ENCODE measurements around the gene PDPK1.

DNA sequence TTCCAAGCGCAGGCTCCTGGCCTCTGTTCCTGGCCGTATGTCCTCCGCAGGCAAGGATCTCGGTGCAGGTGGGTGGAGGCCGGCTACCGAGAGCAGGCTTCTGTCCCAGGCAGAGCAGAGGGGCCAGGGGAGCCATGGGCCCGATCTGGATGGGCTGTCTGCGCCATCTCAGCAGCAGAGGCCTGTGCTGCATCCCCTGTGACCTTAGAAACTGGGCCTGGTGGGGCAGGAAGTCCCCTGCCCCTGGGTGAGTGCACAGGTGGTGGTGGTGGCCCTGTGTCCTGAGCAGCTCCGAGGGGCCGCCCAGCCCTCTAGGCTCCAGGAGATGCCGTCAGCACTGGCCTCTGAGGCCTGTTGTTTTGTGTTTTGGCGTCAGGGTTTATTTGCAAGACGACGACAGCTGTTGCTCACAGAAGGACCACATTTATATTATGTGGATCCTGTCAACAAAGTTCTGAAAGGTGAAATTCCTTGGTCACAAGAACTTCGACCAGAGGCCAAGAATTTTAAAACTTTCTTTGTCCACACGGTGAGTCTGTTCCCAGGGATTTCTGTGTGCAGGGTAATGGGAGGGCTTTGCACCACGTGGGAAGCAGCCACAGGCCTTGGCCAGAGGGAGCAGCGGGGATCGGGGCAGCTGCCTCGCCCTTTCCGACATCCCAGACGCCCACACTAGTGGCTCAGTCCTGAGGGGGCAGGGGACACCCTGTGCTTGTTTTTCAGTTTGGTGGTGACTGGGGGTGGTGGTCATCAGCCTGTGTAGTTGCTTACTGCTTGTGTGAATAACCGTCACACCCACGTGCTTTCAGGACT, 59.1 kb downstream of the PDPK1 start:
- TF ChIP-seq, protein P1, sequence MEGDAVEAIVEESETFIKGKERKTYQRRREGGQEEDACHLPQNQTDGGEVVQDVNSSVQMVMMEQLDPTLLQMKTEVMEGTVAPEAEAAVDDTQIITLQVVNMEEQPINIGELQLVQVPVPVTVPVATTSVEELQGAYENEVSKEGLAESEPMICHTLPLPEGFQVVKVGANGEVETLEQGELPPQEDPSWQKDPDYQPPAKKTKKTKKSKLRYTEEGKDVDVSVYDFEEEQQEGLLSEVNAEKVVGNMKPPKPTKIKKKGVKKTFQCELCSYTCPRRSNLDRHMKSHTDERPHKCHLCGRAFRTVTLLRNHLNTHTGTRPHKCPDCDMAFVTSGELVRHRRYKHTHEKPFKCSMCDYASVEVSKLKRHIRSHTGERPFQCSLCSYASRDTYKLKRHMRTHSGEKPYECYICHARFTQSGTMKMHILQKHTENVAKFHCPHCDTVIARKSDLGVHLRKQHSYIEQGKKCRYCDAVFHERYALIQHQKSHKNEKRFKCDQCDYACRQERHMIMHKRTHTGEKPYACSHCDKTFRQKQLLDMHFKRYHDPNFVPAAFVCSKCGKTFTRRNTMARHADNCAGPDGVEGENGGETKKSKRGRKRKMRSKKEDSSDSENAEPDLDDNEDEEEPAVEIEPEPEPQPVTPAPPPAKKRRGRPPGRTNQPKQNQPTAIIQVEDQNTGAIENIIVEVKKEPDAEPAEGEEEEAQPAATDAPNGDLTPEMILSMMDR (IDR thresholded peaks at IDR 0.05; ENCODE audit: poor library complexity), result no peak
- no peak for TF ChIP-seq EZH2 (IDR thresholded peaks at IDR 0.05; ENCODE audit: borderline replicate concordance)
